GM18520 (cell line): ENCODE results near the gene DGKK.
"Not testable (repeated sequence)": the region's sequence is repeated elsewhere in the genome, so short reads cannot be mapped to it uniquely, and the experiment has no call there.

Experiments
- ATAC-seq: cut with Tn5 transposase; IDR thresholded peaks from one replicate; pipeline ENCODE4 v1.9.1; 2021; ENCODE audit not compliant: unreplicated experiment

The DGKK gene

GRCh38 chrX:50430917-50431575 is 39.6 kb downstream of the DGKK start:
- no peak for ATAC-seq

GRCh38 chrX:50428174-50428573 is 42.5 kb downstream of the DGKK start:
- ATAC-seq, result no peak

DNA sequence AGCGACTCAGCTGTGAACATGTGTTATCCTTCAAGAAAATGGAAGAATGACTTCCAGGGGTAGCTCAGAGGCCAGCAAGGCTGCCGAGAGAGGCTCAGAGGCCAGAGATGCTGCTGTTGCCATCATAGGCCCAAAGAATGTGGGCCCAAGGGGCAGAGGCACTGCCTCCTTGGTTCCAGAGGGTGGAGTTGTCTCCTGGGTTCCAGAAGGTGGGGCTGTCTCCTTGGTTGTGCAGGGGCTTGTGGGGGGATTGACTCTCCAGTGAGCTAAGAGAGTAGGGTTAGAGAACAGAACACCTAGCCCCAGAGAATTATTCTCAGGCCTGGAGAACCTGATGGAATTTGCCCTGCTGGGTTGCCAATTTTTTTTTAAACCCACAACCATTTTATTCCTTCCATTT is 62.6 kb downstream of the DGKK start:
- no peak for ATAC-seq

- ATAC-seq, result no peak
Measured at GRCh38 chrX:50403903-50404302, 66.7 kb downstream of the DGKK start.

DNA sequence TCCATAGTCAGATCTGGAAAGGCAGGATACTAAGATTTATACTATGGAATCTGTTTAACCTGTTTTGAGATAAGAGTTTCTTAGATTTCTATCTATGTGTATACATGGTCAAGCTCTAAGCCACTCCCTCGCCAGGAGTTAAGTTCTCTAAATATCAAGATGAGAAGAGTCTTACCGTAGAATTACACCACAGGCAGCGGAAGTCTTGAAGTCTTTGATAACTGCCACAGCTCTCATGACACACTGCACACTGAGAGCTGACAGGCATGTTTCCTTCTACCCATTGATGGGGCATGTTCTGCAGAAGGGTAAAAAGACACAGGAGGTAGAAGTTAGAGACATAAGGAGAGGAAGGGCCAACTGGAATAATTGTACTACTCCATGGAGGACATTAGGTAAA is 67.7 kb downstream of the DGKK start:
- ATAC-seq, result no peak

DNA sequence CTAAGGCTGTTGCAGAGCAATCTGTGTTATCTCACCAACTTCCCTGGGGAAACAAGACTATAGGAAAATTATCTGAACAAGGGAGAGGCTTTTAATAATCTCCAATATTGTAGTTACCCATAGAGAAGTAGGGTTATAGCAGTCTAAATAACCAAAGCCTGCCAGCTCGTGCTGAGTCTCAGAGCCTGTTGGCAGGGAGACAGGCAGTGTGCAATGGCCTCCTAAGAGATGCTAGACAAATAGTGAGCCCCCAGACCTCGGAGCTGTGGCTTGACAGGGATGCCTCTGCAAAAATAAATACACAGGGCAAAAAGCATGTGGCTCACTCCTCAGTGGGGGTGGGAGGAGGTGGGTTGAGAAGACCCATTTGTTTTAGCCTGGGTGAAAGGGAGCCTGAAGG is 76.7 kb downstream of the DGKK start:
- no peak for ATAC-seq

DNA sequence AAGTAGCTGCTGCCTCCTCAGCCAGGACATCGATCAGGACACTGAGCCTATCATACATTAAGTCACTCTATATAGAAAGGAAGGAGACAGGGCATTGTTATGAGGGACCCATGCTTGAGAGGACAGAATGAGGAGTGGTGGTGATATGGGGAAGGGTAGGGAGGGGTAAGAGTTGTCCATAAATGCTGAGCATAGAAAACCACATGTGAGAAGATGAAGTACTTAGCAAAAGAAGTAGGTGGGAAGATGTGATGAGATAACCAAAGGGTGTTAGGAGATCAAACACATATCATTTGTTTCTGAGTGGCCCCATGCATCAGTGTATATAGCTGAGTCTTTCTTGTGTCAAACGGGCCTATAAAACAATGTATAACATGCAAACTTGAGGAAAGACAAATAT is 84.1 kb downstream of the DGKK start:
- no peak for ATAC-seq

DNA sequence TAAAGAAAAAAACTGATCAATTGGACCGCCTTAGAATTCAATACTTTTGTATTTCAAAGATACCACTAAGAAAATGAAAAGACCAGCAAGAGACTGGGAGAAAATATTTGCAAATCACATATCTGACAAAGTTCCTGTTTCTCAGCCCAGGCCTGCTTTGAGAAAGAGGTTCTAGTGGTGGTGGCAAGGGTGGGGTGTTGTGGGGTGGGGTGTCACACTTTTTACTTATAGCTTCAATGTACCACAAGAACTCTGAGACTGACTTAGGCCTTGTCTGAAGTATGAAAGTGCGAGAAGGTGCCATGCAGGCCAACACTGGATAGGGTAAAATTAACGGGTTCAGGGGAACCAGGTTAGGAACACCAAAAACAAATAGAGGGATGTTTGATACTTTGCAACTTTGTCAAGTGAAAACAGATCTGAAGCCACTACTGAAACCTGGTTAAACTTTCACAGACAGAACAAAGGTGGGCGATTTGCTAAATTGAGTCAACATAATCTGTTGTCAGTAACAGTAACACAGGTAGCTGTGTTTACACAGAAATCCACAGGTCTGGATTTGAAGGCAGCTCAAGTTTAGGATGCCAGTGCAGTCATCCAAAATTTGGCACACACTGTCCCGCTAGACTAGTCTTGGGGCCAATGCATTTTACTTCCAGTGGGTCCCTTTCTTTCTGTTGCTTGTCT is 88.8 kb downstream of the DGKK start:
- ATAC-seq, result no peak

DNA sequence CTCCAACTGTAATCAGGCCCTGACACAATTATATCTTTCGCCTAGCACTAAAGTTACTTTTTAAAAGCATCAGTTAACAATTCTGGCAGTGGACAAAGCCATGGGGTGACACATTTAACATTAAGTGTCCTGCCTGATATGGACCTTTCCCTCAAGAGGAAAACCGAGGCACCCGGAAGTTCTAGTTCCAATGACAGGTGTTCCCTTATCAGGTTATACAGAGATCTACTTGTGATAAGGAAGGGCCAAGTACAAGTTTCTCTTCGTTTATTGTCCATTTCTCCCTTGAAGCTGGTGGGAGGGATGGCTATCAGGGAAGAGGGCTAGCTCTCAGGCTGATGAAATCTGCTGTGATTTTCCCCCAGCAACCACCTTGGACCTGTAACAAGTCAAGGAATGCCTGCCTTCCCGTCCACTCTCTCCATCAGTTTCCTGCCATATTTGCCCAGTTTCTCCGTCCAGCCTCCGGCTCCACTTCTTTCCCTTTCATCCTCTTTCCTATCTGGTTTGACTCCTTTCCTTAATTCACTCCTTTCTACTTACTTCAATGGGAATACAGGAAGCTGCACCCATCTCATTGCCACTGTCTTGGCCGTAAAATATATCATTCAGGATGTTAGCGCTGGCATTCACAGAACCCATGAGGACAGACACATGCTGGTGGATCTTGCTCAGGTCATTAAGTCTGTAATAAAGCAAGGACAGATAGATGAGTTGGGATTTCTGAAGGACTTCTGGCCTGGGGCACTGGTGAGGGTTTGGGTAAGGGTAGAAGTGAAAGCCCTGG is 95.0 kb downstream of the DGKK start:
- no peak for ATAC-seq

DNA sequence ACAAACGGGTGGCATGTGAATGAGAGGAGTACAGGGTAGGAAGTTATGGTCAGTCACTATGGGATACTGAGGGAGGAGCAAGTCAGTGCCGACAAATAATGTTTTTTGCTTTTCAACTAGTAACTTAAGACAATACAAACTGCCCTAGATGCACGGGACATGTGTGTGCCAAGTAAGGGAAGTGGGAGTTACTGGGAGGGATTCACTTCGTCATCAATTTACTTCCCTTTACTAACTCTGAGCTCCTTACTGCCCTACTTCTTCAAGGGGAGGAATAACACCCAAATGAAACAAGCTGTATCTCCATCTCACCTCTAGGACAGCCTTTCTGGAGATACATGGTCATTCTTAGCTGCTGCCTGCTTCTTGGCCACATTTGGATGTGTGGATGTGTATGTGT is 97.7 kb downstream of the DGKK start:
- no peak for ATAC-seq

DNA sequence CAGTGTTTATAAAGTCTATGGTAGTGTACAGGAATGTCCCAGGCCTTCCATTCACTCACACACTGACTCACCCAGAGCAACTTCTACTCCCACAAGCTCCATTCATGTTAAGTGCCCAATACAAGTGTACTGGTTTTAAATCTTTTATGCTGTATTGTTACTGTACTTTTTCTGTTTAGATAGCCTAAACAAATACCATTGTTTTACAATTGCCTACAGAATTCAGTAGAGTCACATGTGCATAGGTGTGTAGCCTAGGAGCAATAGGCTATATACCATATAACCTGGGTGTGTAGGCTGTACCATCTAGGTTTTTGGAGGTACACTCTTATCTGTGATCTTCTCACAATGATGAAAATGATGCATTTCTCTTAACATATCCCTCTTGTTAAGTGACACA is 126.7 kb downstream of the DGKK start:
- no peak for ATAC-seq

DNA sequence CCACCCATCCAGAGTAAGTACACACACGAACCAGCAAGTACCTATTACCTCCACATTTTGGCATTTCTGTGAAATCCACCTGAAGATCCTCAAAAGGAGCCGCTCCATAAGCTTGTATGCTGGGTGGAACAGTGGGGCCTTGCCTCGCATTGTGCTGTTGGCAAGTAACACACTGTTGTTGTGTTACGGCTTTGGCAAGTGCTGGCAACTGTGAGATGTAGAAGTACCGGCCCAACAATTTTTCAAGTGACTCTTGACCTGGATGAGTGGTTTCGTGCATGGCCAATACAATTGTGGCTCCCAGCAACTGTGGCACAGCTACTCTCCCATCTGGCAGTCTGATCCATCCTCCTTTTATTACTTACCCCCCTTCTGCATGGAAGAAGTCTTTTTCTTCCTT is 137.3 kb downstream of the DGKK start:
- ATAC-seq, result no peak

- ATAC-seq, result not testable (repeated sequence)
Measured at GRCh38 chrX:50332668-50333067, 138.0 kb downstream of the DGKK start.

- no peak for ATAC-seq
Measured at GRCh38 chrX:50327235-50327634, 143.4 kb downstream of the DGKK start.
